ENCODE data around the gene MCCD1.
"Not testable (repeated sequence)": the region's sequence is repeated elsewhere in the genome, so short reads cannot be mapped to it uniquely, and the experiment has no call there.

The MCCD1 gene

DNA sequence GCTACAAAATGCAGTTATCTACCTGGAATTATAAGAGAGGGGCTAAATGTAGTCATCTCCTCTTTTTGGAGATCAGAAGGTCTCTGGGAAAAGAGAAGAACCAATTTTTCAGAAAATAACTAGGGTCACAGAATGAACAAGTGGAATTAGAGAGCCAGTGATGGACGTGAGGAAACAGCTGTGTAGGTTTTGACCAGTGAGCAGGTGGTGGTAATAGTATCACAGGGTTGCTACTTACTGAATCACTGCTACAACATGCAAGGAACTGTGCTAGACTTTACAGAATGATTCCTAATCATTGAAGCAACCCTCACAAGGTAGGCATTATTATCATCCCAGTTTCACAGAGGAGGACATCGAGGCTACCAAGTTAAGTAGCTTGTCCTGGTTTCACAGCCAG lies 15.9 kb downstream of the MCCD1 start:
- DNase-seq = no peak

DNA sequence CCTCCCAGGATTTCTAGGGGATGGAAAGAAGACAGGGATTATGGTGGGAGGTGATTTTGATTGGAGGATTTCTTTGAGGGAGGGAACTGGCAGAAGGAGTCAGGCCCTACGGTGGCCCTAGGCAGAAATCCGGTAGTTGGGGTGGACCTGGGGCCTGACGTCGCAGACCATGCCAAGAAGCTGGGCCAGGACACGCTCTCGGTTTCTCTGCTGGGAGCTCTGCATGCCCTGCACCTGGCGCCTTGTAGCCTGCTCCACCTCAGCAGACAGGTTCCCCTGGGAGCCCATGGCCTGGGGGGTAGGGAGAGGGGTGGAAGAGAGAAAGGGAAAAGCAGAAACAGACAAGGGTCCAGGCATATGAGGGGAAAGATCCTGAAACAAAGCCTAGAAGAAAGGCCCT lies 16.5 kb downstream of the MCCD1 start:
- DNase-seq = no peak

DNA sequence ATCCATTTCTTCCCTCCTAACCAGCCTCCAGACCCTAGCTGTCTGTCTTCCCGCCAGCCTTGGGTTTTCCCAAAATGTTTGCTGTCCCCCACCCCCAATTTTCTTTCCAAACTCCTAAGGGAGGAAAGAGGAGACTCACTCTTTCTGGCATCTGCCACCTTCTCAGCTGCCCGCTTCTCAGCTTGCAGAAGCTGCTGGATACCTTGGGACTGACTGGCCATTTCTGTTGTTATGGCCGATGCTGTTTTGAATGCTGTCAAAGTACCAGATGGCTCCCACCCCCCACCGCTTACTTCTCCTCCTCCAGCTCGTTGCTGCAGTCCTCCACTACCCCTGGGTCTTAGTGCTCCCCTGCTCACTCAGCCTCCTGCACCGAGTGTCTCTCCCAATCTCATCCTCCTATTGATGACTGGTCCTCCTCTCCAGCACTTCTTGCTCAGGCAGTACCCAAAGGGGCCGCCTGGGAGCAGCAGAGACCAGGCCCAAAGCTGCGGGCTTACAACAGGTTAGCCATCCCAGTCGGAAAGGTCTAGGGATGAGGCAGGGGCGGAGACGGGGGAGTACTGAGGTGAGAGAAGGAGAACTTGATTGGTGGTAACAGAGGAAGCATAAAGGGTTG lies 17.7 kb downstream of the MCCD1 start, which contains the start of gene ATP6V1G2:
Gene ATP6V1G2 (minus strand): TSS at position 270 of the 619 bp plus-strand sequence. CDS start 49 bp downstream, at position 221.
- peak; percentile 97 for DNase-seq

DNA sequence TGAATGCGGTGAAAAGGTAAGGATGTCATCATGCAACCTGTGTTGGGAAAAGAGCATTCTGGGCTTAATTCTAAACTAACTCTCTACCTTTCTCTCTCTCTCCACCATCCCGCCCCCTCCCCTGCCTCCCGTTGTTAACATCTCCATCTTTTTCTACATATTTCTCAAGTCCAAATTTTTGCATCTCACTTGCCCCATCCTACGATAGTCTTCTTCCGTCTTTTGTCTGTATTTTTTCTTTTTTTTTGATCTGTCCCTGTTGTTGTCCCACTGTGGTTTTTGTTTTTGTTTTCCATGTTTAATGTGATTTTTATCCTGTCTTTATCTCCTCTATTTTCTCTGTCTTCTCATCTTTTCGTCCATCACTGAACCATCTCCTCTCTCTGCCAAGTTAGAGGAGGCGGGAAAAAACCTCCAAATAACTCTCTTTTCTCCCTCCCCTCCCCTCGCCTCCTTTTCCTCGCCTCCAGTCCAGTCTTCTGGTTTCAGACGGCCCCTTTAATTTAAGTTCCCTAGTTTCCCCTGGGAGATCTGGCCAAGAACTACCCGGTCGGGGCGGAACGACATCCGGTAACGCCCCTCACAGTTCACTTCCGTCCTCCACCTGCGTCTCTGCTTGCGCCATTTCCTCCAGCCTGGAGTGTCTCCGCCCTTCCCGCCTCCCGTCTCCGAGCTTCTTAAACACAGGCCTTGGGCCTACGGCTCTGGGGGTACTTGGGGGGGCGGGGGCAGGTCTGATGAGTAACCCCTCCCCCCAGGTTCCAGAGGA lies 18.4 kb downstream of the MCCD1 start, which contains the start of gene NFKBIL1:
Gene NFKBIL1 (plus strand): TSS at position 651 of the 769 bp plus-strand sequence. CDS start 87 bp downstream, at position 738.
- peak; percentile 97 for DNase-seq

DNA sequence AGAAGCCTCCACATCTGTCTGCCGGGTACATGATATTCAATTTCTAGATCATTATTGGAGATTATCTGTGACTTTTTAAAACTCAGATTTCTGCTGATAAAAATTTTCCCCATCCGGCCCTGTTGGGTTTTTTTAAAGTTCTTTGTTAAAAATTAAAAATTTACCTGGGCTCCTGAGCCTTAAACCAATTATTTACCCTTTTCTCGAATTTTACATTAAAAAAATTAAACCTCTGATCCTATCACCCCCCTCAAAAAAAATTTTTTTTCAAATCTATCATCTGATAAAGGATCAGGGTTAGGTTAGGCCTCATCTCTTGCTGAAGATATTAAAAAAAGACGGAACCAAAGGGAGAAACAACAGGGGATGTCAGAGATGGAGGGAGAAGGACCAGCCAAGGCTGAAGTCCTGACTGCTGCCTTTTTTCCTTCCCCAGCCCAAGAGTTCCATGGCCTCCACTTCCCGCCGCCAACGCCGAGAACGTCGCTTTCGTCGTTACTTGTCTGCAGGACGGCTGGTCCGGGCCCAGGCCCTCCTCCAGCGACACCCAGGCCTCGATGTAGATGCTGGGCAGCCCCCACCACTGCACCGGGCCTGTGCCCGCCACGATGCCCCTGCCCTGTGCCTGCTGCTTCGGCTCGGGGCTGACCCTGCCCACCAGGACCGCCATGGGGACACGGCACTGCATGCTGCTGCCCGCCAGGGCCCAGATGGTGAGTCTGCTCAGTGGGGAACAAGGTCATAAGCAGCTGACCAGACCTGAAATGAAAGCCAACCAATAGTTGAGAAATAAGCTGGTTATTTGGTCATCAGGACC lies 19.2 kb downstream of the MCCD1 start:
- peak; percentile 20 for DNase-seq

DNA sequence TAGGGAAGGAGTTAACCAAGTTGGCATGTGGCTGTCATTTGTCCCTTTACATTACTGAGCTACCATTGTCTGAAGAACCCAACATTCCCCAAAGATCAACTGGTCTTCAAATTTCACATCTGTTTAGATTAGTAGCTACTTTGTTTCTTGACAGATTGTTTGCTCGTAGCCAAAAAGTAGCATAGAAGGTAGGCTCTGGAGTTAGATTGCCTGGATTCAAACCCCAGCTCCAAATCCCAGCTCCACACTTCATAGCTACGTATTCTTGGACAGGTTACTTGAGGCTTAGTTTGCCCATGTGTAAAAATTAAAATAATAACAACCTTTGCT lies 19.7 kb downstream of the MCCD1 start:
- DNase-seq = no peak

DNA sequence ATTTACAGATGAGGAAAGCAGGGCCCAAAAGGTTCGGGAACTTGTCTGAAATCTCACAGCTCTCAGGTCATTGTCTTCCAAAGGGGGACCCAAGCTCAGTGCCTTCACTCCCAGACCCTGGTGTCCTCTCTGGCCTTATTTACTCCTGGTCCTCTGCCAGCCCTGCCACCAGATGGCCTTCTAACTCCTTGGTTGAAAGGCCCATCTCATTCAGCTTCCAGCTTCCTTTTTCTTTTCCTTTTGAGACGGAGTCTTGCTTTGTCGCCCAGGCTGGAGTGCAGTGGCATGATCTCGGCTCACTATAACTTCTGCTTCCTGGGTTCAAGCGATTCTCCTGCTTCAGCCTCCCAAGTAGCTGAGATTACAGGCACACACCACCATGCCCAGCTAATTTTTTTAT lies 22.6 kb downstream of the MCCD1 start:
- DNase-seq = not testable (repeated sequence)

DNA sequence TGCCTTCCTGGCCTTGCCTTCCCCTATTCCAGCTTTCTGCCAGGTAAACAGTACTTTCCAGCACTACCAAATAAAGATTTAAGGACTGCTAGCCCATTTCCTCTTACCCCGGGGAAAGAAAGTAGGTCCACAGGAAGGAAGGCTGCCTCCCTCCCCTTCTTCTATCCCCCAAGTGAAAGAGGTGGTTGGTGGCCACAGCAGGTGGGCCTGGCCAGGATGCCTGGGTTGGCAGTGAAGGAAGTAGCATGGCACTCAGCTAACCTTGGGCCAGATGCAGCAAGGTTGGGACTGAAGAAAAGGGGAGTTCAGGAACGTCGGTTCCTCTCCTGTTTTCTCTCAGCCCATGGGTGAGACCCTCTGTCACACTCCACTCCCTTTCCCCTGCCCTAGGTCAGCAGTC lies 27.5 kb downstream of the MCCD1 start:
- no peak for DNase-seq

DNA sequence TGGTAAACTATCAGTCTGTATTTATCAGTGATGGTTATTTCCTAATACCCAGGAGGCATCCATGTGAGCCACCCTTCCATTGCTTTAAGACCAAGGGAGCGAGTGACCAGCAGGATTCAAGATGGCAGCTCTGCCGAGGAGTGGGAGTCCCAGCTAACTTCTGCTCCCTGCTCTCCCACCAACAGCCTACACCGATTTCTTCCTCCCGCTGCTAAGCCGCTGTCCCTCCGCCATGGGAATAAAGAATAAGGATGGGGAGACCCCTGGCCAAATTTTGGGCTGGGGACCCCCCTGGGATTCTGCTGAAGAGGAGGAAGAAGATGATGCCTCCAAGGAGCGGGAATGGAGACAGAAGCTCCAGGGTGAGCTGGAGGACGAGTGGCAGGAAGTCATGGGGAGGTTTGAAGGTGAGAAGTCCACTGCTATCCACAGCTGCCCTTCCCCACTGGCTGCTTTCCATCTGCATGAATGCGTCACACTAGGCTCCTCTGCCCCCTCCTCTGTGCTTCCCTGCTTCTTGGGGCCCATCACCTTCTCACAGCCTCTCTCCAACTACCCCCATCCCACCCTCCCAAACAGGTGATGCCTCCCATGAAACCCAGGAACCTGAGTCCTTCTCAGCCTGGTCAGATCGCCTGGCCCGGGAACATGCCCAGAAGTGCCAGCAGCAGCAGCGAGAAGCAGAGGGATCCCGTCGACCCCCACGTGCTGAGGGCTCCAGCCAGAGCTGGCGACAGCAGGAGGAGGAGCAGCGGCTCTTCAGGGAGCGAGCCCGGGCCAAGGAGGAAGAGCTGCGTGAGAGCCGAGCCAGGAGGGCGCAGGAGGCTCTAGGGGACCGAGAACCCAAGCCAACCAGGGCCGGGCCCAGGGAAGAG lies 28.9 kb downstream of the MCCD1 start:
- no peak for DNase-seq

DNA sequence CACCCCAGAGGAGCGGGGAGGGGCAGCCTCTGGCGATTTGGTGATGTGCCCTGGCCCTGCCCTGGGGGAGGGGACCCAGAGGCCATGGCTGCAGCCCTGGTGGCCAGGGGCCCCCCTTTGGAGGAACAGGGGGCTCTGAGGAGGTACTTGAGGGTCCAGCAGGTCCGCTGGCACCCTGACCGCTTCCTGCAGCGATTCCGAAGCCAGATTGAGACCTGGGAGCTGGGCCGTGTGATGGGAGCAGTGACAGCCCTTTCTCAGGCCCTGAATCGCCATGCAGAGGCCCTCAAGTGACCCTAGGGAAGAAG lies 29.5 kb downstream of the MCCD1 start:
- no peak for DNase-seq

DNA sequence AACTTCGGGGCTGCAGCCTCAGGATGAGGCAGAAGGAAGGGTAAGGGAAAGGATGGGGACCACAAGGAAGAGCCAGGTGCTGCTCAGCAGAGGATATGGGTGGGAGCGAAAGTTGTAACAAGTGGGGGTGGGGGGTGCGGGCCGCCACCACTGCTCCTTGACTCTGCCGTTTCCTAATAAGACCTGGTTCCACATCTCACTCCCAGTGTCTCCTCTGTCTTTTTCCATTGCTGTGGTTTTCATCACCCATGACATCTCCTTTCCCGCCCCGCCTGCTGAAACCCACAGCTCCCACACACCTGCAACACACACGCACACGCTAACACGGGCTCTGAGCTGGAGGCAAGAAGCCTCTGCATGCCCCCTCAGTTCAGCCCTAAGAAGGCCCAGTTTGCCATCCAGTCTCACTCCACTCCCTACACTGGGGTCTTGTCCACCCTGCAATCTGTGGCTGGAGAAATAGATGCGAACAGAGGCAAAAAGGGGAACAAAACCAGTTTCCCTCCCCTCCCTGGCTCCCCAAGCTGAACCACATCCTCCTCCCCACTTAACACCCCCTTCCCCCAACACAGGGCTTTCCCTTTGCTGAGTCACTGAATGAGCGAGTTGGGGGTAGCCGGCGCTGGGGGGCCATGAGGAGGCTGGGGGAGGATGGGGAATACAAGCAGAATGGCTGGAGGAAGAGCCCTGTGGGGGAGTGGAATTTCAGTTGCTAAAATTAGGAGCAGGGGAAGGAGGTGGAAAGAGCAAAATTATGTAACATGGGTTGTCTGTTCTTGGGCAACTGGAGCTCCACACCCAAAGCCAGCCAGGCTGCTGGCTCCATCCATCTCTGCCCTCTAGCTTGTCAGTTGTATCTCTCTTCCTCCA lies 30.1 kb downstream of the MCCD1 start:
- no peak for DNase-seq

DNA sequence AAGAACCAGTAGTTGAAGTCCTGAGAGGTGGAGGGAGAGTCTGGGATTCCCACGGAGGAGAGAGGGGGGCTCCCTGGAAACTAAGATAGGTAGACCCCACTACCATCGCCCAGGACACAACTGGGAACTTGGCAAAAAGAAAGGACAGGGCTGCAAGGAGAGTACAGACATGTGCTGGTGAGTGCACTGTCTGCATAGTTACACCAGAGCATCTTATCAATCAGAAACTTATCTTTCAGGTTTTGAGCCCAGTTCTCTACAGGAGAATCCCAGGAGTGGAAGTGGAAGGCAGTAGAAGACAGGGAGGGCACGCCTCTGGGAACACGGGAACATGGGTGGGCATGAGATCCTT lies 30.8 kb downstream of the MCCD1 start:
- DNase-seq = no peak

DNA sequence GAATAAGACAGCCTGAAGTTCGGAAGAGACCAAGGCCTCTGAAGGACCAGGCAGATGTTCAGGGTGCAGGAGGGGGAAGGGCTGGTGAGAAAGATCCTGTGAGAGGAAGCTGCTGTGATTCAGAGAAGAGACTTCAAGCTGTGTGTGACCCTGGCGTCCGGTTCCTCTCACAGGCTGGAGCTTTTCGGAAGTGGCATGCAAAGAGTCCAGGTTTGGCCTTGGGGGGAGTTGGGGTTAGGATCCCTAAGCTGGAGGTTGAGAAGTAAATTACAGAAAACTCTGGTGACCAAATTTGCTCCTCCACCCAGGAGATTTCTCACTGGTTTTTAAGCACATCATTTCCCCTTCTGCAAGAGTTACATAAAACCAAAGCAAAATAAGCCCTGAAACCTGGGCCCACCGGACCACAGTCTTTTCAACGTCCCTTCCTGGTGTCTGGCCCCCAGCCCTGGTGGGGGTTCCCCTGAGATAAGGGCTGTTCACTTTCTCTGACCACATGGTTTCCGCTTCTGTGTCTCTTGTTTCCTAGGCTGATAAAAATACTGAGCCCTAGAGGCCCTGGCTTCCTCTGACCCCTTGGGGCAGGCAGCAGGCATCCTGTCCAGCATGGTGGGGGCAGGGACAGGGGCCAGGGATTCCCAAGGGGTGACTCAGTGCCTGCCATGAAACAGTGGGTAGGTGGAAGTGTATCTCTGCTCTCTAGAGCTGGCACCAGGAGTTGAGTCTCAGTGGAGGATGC lies 31.4 kb downstream of the MCCD1 start:
- DNase-seq = no peak

DNA sequence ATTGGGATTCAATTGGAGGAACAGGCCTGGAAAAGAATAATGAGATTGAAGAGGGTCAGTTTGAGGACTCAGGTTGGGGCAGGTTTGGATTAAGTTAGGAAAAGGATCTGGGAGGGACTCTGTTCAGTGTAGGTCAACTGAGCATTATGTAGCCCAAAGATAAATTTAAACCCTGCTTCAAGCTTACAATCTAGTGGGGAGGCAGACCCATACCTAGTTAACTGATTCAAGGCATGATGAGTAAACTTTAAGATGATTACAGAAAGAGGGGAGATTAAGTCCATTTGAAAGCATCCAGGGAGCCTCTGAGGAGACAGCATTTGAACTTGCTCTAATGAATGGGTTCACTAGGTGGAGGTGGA lies 31.9 kb downstream of the MCCD1 start:
- DNase-seq = no peak

DNA sequence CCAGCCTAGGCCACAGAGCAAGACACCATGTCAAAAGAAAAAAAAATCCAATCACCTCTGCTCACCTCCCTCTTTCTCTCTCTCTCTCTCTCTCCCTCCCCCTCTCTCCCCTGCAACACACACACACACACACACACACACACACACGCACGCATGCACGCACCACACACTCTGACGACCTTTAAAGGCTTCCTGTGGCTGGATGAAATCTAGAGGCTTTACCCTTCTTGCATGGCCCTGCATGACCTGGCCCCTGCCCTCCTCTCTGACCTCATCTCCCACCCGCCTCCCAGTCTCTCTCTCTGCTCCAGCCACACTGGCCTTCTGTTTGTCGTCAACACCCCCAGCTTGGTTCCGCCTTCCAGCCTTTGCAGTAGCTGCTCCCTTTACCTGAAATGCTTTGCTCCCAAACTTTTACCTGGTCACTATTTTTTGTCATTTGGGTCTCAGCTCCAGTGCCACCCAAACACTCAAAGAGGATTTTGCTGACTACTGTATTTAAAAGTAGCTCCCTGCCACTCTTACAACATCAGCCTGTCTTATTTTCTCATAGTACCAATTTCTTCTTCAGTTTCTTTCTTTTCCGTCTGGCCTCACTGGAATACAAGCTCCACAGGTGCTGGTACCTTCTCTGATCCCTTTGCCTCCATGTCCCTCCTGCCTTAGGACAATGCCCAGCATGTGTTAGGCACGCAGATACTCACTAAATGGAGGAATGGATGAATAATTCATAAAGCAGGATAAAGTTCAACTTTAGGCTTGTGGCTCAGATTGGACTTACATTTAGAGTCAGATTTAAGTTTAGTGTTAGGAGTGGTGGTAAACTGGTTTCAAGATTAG lies 39.0 kb downstream of the MCCD1 start:
- DNase-seq = no peak

DNA sequence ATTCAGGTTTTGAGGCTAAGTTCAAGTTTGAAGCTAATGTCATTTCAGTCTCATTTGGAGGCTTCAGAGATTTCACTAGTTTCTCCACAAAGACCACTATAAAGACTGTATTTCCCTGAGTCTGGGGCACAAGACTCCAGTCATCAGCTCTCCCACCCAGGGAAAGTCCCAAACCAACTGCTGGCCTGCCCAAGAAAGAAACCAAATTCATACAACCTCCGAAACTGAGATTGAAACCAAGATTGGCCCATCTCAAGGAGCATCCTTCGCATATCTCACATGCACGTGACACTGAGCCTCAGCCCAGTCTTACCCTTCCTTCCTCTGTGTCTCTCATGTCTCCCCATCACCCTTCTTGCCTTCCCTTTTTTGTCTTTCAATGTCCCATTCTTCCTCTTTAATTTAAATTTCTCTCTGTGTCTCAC lies 39.8 kb downstream of the MCCD1 start:
- DNase-seq = no peak

DNA sequence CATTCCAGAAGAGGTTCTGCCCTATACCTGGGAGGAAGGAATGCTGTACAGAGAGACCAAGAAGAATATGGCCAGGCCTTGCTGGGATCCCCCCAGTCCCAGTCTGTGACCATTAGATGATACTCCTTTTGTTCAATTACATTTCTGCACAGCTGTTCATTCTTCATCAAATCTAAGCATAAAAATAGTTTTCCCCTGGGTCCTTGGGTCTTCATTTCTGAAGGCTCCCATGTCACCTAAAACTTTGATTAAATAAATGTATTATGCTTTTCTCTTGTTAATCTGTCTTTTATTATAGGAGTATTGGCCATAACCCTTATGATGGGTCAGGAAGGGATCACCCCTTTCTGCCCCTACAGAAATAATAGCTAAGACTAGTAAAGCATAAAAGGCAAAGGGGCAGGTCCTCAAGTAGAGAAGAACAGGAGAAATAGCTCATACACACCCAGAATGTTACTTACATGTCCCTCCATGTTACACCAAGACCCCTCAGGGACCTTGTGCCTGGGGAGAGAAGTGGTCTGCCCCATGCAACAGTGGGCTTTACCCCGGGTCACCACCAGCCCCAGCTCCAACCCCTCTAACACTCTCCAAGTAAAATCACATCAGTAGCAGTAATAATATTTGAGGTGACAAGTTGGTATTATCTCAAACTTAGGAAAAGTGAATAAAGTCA lies 41.2 kb downstream of the MCCD1 start:
- DNase-seq = no peak

DNA sequence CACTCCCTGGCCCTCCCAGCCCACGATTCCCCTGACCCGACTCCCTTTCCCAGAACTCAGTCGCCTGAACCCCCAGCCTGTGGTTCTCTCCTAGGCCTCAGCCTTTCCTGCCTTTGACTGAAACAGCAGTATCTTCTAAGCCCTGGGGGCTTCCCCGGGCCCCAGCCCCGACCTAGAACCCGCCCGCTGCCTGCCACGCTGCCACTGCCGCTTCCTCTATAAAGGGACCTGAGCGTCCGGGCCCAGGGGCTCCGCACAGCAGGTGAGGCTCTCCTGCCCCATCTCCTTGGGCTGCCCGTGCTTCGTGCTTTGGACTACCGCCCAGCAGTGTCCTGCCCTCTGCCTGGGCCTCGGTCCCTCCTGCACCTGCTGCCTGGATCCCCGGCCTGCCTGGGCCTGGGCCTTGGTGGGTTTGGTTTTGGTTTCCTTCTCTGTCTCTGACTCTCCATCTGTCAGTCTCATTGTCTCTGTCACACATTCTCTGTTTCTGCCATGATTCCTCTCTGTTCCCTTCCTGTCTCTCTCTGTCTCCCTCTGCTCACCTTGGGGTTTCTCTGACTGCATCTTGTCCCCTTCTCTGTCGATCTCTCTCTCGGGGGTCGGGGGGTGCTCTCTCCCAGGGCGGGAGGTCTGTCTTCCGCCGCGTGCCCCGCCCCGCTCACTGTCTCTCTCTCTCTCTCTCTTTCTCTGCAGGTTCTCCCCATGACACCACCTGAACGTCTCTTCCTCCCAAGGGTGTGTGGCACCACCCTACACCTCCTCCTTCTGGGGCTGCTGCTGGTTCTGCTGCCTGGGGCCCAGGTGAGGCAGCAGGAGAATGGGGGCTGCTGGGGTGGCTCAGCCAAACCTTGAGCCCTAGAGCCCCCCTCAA lies 43.5 kb downstream of the MCCD1 start, which contains the start of gene LTA:
Gene LTA (plus strand): TSS at position 249 of the 871 bp plus-strand sequence. CDS start 454 bp downstream, at position 703.
- DNase-seq = no peak
